ENCODE data around the gene QPRT.

GRCh38 chr16:29674188-29674587, 4.8 kb upstream of the QPRT start:
- TF ChIP-seq POLR2A (IDR thresholded peaks at IDR 0.05), result no peak
- no peak for TF ChIP-seq CTCF (IDR thresholded peaks at IDR 0.05)

All from suprapubic skin (tissue), 3 donors.